K562 (cell line): ENCODE data around the gene UBE2H. TPM values are rescaled to one million over a fixed set of nuclear protein-coding genes. Genes with fewer than 3 reads are reported as not detected.

Source experiments
- ATF7 ChIP-seq: fragments of 450-650 bp; IDR thresholded peaks from 2 replicates; pipeline ENCODE4 v1.7.1; 2014; ENCODE audit warnings: mild to moderate bottlenecking, moderate library complexity
- CXXC5 ChIP-seq: fragments of 250-450 bp; sonication (Bioruptor Pico); IDR thresholded peaks from 2 replicates; pipeline ENCODE4 v1.8.0; 2022; ENCODE audit warnings: inconsistent platforms, mild to moderate bottlenecking, moderate library complexity
- DMBX1 ChIP-seq: fragments of 250-450 bp; sonication (Bioruptor Pico); IDR thresholded peaks from 2 replicates; pipeline ENCODE4 v1.8.0; 2022; ENCODE audit warnings: inconsistent platforms, mild to moderate bottlenecking, moderate library complexity, borderline replicate concordance
- DNMT1 ChIP-seq: fragments of 450-650 bp; IDR thresholded peaks from 2 replicates; pipeline ENCODE4 v1.6.1; 2016; ENCODE audit warnings: antibody characterized with exemption, mild to moderate bottlenecking
- DPF2 ChIP-seq: fragments of 450-650 bp; IDR thresholded peaks from 2 replicates; pipeline ENCODE4 v1.6.1; 2016
- EP300 ChIP-seq: IDR thresholded peaks from 2 replicates; pipeline ENCODE4 v1.6.1; 2012; ENCODE audit warnings: low read length, improper control_type of control experiment
- FOSL1 ChIP-seq: fragments of 200-800 bp; sonication (Bioruptor generic); conservative IDR thresholded peaks from 2 replicates; pipeline ENCODE4 v1.6.1; 2016; ENCODE audit warnings: missing genetic modification characterization, missing compliant biosample characterization
- HEY1 ChIP-seq: fragments of 250-450 bp; sonication (Bioruptor Pico); IDR thresholded peaks from 2 replicates; pipeline ENCODE4 v1.5.0; 2020; ENCODE audit warnings: mild to moderate bottlenecking, moderate library complexity, borderline replicate concordance
- HNRNPLL ChIP-seq: fragments of 200-400 bp; formaldehyde crosslinking; IDR thresholded peaks from 2 replicates; pipeline ENCODE4 v1.6.1; 2017; ENCODE audit warnings: low read length, low read depth, mild to moderate bottlenecking; ENCODE audit not compliant: poor library complexity, severe bottlenecking
- KLF13 ChIP-seq: fragments of 450-650 bp; IDR thresholded peaks from 2 replicates; pipeline ENCODE4 v1.6.1; 2016; ENCODE audit warnings: missing genetic modification characterization, low read depth, mild to moderate bottlenecking, missing compliant biosample characterization, moderate library complexity, borderline replicate concordance
- MAFG ChIP-seq: fragments of 450-650 bp; conservative IDR thresholded peaks from 2 replicates; pipeline ENCODE4 v1.6.1; 2016; ENCODE audit warnings: missing genetic modification characterization, missing compliant biosample characterization
- MEIS2 ChIP-seq: fragments of 450-650 bp; IDR thresholded peaks from 2 replicates; pipeline ENCODE4 v1.6.1; 2014; ENCODE audit warnings: mild to moderate bottlenecking; ENCODE audit not compliant: partially characterized antibody
- NFRKB ChIP-seq: fragments of 450-650 bp; IDR thresholded peaks from 2 replicates; pipeline ENCODE4 v1.6.1; 2016; ENCODE audit warnings: low read depth
- NR2C2 ChIP-seq, 2 experiments: fragments of 200-800 bp in 1 of 2; sonication (Bioruptor generic) in 1 of 2; sonication (generic) in 1 of 2; formaldehyde crosslinking in 1 of 2; IDR thresholded peaks; 2 replicates each; pipeline versions ENCODE4 v1.6.1 to v1.8.0; 2016 to 2022; ENCODE audit warnings: mild to moderate bottlenecking in 1 of 2, missing compliant biosample characterization in 1 of 2, missing genetic modification characterization in 1 of 2, missing genetic modification reagents in 1 of 2
- PHB2 ChIP-seq: fragments of 450-650 bp; IDR thresholded peaks from 2 replicates; pipeline ENCODE4 v1.6.1; 2017; ENCODE audit warnings: low read depth
- SMAD4 ChIP-seq: fragments of 250-450 bp; sonication (Bioruptor Pico); conservative IDR thresholded peaks from 2 replicates; pipeline ENCODE4 v1.8.0; 2021; ENCODE audit warnings: inconsistent platforms, mild to moderate bottlenecking, moderate library complexity
- TEAD2 ChIP-seq: fragments of 450-650 bp; IDR thresholded peaks from 2 replicates; pipeline ENCODE4 v1.6.1; 2016; ENCODE audit warnings: missing genetic modification characterization, control low read depth, missing compliant biosample characterization
- TGIF2 ChIP-seq: sonication (generic); formaldehyde crosslinking; IDR thresholded peaks from 2 replicates; pipeline ENCODE4 v1.8.1; 2022; ENCODE audit warnings: mild to moderate bottlenecking, missing genetic modification reagents, moderate library complexity
- U2AF2 ChIP-seq: fragments of 200-400 bp; formaldehyde crosslinking; optimal IDR thresholded peaks from 2 replicates; pipeline ENCODE3; 2017; ENCODE audit warnings: low read depth, mild to moderate bottlenecking, low read length
- ZBTB33 ChIP-seq: sonication (generic); formaldehyde crosslinking; IDR thresholded peaks from 2 replicates; pipeline ENCODE4 v1.8.1; 2023; ENCODE audit warnings: mild to moderate bottlenecking, missing genetic modification reagents
- ZC3H4 ChIP-seq: sonication (generic); formaldehyde crosslinking; IDR thresholded peaks from 2 replicates; pipeline ENCODE4 v1.9.0; 2021; ENCODE audit warnings: missing genetic modification reagents, borderline replicate concordance
- ZNF133 ChIP-seq: fragments of 250-450 bp; sonication (Bioruptor Pico); IDR thresholded peaks from 2 replicates; pipeline ENCODE4 v1.4.0; 2020; ENCODE audit warnings: mild to moderate bottlenecking
- polyA plus RNA-seq, 8 experiments: library from polyadenylated mRNA; depleted of rRNA in 4 of 8; stranded (reverse) in 5 of 8; unstranded in 3 of 8; fragments of >200 nt; fragmentation: Nextera tagmentation in 2 of 8; fragmentation: Illumina TruSeq in 1 of 8; extraction: Ambion mirVana in 2 of 8; extraction: Trizol in 1 of 8; gene quantifications; 2 replicates each; pipeline versions ENCODE4 v1.2.1 to v1.2.3, GENCODE V29; 2011 to 2014; ENCODE audit warnings: inconsistent platforms in 1 of 8, missing spikeins in 1 of 8
- total RNA-seq, 7 experiments: library from RNA; depleted of rRNA in 6 of 7; stranded (reverse); fragments of >200 nt in 6 of 7; fragmentation: Illumina TruSeq in 2 of 7; extraction: Trizol in 2 of 7; gene quantifications; 2 replicates each; pipeline versions ENCODE4 v1.2.1 to v1.2.3, GENCODE V29; 2011 to 2021; ENCODE audit warnings: low replicate concordance in 1 of 7
- TF ChIP-seq, protein P1 (sequence below): fragments of 450-650 bp; IDR thresholded peaks from 2 replicates; pipeline ENCODE4 v1.6.1; 2016; ENCODE audit warnings: mild to moderate bottlenecking
- TF ChIP-seq, protein P2 (sequence below): fragments of 450-650 bp; IDR thresholded peaks from one replicate; pipeline ENCODE4 v1.6.1; 2018; ENCODE audit warnings: mild to moderate bottlenecking, moderate library complexity; ENCODE audit not compliant: partially characterized antibody

Gene UBE2H
- total and polyA plus RNA-seq, 9 of the 15 experiments (the other 6 are each of a cell fraction or from before 2014, with no cell fraction given), result 6.3 to 33.0 (median 13.3) TPM

GRCh38 chr7:129831424-129832058 is 121.2 kb downstream of the UBE2H start (continued):
- TF ChIP-seq ZBTB33 (CRISPR knock-in tag) (0 out of 2 replicates have a peak, but pooled peaks have one; percentile 11), HNRNPLL (peak; percentile 32), NR2C2 (CRISPR knock-in tag; IDR thresholded peaks at IDR 0.05) (no peak), NR2C2 (tag; IDR thresholded peaks at IDR 0.05) (peak; percentile 72), MEIS2 (peak; percentile 64), TGIF2 (CRISPR knock-in tag) (no peak), TEAD2 (peak; percentile 37; the same call in 1 of the 2 replicates), MAFG (tag) (peak; percentile 68), NFRKB (peak; percentile 41; the same call in 1 of the 2 replicates), KLF13 (tag) (peak; percentile 62), FOSL1 (tag) (peak; percentile 43; the same call in 1 of the 2 replicates), U2AF2 (no peak), DPF2 (peak; percentile 70; the same call in 1 of the 2 replicates), HEY1 (CRISPR knock-in tag) (no peak), ATF7 (peak; percentile 95), ZNF133 (CRISPR knock-in tag) (no peak), DMBX1 (CRISPR knock-in tag) (peak; percentile 87), CXXC5 (CRISPR knock-in tag) (peak; percentile 50; the same call in 1 of the 2 replicates), DNMT1 (no peak), ZC3H4 (CRISPR knock-in tag) (no peak), PHB2 (no peak), SMAD4 (CRISPR knock-in tag) (peak; percentile 81; the same call in 1 of the 2 replicates), EP300 (peak; percentile 52)
- TF ChIP-seq, protein P1, sequence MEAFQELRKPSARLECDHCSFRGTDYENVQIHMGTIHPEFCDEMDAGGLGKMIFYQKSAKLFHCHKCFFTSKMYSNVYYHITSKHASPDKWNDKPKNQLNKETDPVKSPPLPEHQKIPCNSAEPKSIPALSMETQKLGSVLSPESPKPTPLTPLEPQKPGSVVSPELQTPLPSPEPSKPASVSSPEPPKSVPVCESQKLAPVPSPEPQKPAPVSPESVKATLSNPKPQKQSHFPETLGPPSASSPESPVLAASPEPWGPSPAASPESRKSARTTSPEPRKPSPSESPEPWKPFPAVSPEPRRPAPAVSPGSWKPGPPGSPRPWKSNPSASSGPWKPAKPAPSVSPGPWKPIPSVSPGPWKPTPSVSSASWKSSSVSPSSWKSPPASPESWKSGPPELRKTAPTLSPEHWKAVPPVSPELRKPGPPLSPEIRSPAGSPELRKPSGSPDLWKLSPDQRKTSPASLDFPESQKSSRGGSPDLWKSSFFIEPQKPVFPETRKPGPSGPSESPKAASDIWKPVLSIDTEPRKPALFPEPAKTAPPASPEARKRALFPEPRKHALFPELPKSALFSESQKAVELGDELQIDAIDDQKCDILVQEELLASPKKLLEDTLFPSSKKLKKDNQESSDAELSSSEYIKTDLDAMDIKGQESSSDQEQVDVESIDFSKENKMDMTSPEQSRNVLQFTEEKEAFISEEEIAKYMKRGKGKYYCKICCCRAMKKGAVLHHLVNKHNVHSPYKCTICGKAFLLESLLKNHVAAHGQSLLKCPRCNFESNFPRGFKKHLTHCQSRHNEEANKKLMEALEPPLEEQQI, result no peak
- TF ChIP-seq, protein P2, sequence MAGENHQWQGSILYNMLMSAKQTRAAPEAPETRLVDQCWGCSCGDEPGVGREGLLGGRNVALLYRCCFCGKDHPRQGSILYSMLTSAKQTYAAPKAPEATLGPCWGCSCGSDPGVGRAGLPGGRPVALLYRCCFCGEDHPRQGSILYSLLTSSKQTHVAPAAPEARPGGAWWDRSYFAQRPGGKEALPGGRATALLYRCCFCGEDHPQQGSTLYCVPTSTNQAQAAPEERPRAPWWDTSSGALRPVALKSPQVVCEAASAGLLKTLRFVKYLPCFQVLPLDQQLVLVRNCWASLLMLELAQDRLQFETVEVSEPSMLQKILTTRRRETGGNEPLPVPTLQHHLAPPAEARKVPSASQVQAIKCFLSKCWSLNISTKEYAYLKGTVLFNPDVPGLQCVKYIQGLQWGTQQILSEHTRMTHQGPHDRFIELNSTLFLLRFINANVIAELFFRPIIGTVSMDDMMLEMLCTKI, result no peak
- TF ChIP-seq, all 486 proteins: peak for 71
